Skeletal muscle tissue (tissue), 4 donors: ENCODE measurements around the gene MCEE. TPM values are rescaled to one million over a fixed set of nuclear protein-coding genes. Genes with fewer than 3 reads are reported as not detected.
"Not testable (repeated sequence)": the region's sequence is repeated elsewhere in the genome, so short reads cannot be mapped to it uniquely, and the experiment has no call there.

Experiments
- H3K27ac ChIP-seq: one replicate; pipeline ENCODE4 v1.7.0; 2013; ENCODE audit warnings: mild to moderate bottlenecking, low read depth, low read length, inconsistent platforms
- H3K27me3 ChIP-seq, 3 donors: one replicate each; pipeline ENCODE4 v1.7.0; 2013; ENCODE audit warnings: low read length in 3 of 3; ENCODE audit not compliant: control insufficient read depth in 3 of 3, insufficient read depth in 3 of 3
- H3K36me3 ChIP-seq, 3 donors: one replicate each; pipeline ENCODE4 v1.7.0; 2013; ENCODE audit warnings: low read length in 3 of 3; ENCODE audit not compliant: control insufficient read depth in 3 of 3, insufficient read depth in 3 of 3
- H3K4me1 ChIP-seq, 3 donors: one replicate each; pipeline ENCODE4 v1.7.0; 2013; ENCODE audit warnings: low read length in 3 of 3, mild to moderate bottlenecking in 3 of 3; ENCODE audit not compliant: control insufficient read depth in 3 of 3, insufficient read depth in 3 of 3
- H3K4me3 ChIP-seq, 3 donors: one replicate each; pipeline ENCODE4 v1.7.0; 2013; ENCODE audit warnings: low read length in 3 of 3
- H3K9ac ChIP-seq, 3 donors: one replicate each; pipeline ENCODE4 v1.7.0; 2013; ENCODE audit warnings: low read length in 3 of 3, mild to moderate bottlenecking in 3 of 3, moderate library complexity in 2 of 3, low read depth in 1 of 3
- H3K9me3 ChIP-seq, 3 donors: one replicate each; pipeline ENCODE4 v1.7.0; 2013; ENCODE audit warnings: low read length in 3 of 3; ENCODE audit not compliant: control insufficient read depth in 3 of 3
- total RNA-seq: library from RNA; depleted of rRNA; stranded (reverse); fragments of >200 nt; gene quantifications from one replicate; pipeline ENCODE4 v1.2.3, GENCODE V29; 2014
- donor health status: Osteomylitis.

MCEE gene
- total RNA-seq, 1 donor from 2014 or later = 15.7 TPM

DNA sequence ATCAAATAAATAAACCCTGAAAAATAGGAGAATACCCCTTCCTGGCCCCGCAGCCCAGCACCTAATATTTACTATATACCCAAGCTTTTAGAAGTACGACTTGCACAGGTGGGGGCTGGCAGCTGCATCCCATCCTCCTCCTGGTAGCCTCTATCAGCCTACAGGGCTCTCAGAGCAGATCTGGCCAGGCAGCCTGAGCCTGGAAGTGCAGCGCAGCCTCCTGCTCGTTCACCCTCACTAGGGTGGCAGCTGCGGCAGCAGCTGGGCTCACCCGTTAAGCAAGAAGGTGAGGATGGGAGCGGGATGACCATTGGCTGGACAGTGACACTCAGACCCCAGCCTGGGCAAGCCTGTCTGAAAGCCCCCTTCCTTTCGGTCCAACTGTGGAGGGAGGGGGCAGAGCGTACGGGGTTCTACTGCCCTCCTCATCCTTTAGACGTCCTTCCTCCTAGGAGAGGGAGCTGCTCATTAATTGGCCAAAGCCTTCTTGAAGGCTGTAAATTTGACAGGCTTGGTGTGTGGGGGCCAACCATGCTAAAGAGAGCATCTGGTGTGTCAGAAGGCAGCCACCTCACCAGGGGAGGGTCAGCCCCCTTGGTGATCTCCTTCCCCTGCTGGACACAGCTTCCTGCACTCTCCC lies 23.7 kb upstream of the MCEE start:
- no peaks in the 10 kb centered on the region for H3K27me3 ChIP-seq
- no peak overlapping the region for H3K4me3 ChIP-seq
- H3K9ac ChIP-seq = no peak overlapping the region
- peaks cover 14 to 19% (median 19%) of the 10 kb centered on the region in 3 donors for H3K36me3 ChIP-seq
- H3K4me1 ChIP-seq = peaks cover 2 to 7% (median 4%) of the 10 kb centered on the region in 3 donors
- H3K27ac ChIP-seq = no peak overlapping the region
- H3K9me3 ChIP-seq = no peaks in the 10 kb centered on the region

DNA sequence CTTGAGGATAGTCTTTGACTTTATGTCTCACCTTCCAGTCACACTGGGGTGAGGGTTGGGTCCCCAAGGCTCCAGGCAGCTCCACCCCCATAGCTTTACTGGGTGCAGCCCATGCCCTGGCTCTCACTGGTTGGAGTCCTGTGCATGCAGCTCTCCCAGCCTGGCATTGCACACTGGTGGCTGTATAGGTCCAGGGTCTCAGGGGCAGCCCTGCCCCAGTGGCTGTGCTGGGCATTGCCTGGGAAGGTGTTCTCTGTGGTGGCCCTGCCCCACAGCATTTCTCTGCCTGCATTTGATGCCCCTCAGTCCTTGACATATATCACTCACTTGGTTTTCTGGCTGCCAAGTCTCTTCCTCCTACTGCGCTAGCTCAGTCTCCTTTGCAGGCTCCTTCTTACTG lies 21.6 kb upstream of the MCEE start:
- H3K27me3 ChIP-seq = no peaks in the 10 kb centered on the region
- no peak overlapping the region for H3K9ac ChIP-seq
- peaks cover 22 to 37% (median 28%) of the 10 kb centered on the region in 3 donors for H3K36me3 ChIP-seq
- H3K4me3 ChIP-seq = no peak overlapping the region
- H3K9me3 ChIP-seq = no peaks in the 10 kb centered on the region
- H3K4me1 ChIP-seq = peaks cover 0 to 4% (median 0%) of the 10 kb centered on the region in 3 donors
- no peak overlapping the region for H3K27ac ChIP-seq

DNA sequence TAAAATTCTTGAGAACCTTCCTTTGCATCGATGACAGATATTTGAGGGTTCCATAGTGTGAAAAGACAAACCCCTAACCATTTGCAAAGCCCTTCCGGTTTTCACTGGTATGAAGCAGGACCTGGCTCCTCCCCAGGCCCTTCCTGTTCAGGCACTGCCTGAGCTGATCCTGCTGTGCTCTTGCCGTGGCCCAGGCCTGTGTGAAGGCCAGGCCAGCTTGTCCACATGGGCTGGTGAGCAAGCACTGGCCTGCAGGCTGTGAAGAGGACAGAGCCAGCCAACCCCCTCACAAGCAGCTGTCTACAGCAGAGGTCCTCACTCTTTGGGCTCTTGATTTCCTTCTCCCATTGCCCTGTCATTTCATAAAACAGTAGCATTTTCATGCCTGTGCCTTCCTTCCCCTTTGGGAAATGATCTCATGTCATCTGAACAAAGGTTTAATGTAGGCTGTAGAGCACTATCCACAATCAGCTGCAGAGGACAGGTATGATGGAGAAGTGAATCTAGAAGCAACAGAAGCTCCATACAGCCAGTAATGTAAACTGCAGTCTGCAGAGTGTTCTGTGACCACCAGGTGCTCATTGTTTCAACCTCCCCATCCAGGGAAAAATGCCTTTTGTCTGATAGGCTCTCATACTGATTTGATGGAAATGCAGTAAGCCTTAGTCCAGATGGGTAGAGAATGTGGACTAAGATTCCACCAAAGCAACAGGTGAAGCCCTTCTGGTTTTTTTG lies 20.2 kb upstream of the MCEE start:
- no peaks in the 10 kb centered on the region for H3K27me3 ChIP-seq
- peaks cover 0 to 4% (median 0%) of the 10 kb centered on the region in 3 donors for H3K4me1 ChIP-seq
- H3K27ac ChIP-seq = no peak overlapping the region
- H3K4me3 ChIP-seq = no peak overlapping the region
- H3K36me3 ChIP-seq = peaks cover 30 to 46% (median 36%) of the 10 kb centered on the region in 3 donors
- H3K9ac ChIP-seq = no peak overlapping the region
- H3K9me3 ChIP-seq = no peaks in the 10 kb centered on the region

DNA sequence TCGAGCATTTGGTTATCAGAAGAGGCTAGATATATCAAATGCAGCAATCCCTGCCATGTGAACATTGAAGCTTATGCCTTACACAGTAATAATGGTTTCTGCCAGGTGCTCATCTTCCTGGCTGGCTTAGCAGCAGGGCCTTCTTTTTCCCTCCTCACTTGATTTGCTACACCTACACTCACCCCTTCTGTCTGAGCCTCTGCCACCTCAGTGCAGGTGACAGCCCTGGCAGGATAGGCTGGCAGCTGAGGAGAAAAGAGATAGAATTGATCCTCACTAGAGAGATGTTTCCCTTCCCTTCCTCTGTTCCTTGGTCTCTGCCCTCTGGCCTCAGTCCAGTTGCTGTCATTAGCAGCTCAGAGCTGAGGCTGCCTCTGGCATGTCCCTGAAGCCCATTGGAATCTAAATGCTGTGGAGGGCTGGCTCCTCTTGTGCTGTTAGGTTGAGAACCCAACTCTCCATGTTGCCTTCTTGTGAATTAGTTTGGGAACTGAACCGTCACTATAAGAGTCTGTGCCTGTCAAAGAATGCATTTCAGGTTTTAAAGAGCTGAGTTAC lies 18.6 kb upstream of the MCEE start:
- H3K36me3 ChIP-seq = peaks cover 38 to 56% (median 51%) of the 10 kb centered on the region in 3 donors
- H3K27me3 ChIP-seq = no peaks in the 10 kb centered on the region
- no peak overlapping the region for H3K9ac ChIP-seq
- H3K4me1 ChIP-seq = peaks cover 0 to 9% (median 5%) of the 10 kb centered on the region in 3 donors
- no peak overlapping the region for H3K4me3 ChIP-seq
- no peak overlapping the region for H3K27ac ChIP-seq
- H3K9me3 ChIP-seq = no peaks in the 10 kb centered on the region

DNA sequence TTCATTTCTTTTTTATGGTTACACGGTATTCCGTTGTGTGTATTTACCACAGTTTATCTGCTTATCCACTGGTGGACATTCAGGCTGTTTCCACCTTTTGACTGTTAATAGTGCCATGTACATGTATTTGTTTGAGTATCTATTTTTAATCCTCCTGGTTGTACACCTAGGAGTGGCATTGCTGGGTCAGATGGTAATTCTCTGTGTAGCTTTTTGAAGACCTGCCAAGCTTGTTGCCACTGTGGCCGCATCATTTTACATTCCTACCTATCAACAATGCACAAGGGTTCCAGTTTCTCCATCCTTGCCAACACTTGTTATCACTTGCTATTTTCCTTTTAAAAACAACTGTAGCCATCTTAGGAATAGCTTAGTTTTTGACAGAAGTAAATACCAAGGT lies 13.8 kb upstream of the MCEE start:
- Histone ChIP-seq H3K9ac (no peak overlapping the region), H3K27ac (peak overlapping the region; percentile 46), H3K4me1 (peaks cover 0 to 12% (median 6%) of the 10 kb centered on the region in 3 donors), H3K4me3 (no peak overlapping the region), H3K36me3 (peaks cover 44 to 75% (median 68%) of the 10 kb centered on the region in 3 donors), H3K9me3 (no peaks in the 10 kb centered on the region), H3K27me3 (no peaks in the 10 kb centered on the region)

DNA sequence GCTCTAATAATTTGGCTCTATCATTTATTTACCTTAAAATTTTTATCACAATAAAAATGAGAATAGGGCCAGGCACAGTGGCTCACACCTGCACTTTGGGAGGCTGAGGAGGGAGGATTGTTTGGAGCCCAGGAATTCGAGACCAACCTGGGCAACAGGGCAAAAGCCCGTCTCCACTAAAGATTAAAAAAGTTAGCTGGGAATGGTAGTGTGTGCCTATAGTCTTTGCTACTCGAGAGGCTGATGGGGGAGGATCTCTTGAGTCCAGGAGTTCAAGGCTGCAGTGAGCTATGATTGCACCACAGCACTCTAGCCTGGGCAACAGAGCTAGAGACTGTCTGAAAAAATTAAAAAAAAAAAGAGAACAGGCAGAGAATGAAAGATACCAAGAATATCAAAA lies 6.1 kb upstream of the MCEE start:
- no peak overlapping the region for H3K4me3 ChIP-seq
- H3K9ac ChIP-seq = no peak overlapping the region
- H3K4me1 ChIP-seq = peaks cover 2 to 13% (median 11%) of the 10 kb centered on the region in 3 donors
- no peaks in the 10 kb centered on the region for H3K27me3 ChIP-seq
- no peaks in the 10 kb centered on the region for H3K9me3 ChIP-seq
- no peak overlapping the region for H3K27ac ChIP-seq
- H3K36me3 ChIP-seq = peaks cover 43 to 63% (median 54%) of the 10 kb centered on the region in 3 donors

DNA sequence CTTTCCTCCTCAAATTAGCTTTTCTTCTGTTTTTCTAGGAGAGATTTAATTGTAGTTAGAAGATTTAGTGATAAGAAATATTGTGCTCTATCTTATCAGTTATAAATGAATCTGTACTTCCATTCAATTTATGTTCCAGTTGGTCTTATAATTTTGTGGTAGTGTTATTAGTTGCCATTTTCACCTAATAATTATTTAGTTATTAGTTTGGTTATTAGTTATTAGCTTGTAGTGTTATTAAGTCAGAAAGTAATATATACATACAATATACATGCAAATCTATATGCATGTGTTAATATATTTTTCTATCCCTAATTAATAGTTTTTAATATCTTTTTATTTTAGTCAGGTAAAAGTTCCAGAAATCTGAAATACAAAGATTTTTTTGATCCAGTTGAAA lies 3.6 kb upstream of the MCEE start:
- no peak overlapping the region for H3K4me3 ChIP-seq

DNA sequence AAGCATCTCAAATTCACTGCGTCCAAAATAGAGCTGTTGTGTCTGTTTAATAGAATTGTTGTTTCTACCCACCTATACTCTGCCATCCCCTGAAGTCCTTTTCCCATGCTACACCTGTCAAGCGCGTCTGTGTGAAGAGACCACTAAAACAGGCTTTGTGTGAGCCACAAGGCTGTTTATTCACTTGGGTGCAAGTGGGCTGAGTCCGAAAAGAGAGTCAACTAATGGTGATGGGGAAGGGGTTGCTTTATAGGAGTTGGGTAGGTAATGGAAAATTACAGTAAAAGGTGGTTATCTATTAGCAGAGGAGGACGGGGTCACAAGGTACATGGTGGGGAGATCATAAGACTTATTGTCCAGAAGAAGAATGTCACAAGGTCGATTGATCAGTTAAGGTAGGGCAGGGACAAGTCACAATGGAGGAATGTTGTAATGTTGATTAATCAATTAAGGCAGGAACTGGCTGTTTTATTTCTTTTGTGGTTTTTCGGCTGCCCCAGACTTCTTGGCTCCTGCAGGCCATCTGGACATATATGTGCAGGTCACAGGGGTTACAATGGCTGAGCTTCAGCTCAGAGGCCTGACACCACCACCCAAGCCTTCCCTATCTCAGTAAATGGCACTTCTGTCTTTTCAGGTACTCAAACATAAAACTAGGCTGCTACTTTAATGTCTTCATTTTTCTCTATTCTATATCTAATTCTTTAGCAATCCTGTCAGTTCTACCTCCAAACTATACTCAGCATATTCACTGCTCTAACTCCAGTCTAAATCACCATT lies 1.5 kb upstream of the MCEE start:
- H3K4me3 ChIP-seq = peak overlapping the region; percentile 96 to 98 (median 98)
- peak overlapping the region; percentile 91 for H3K27ac ChIP-seq
- peaks cover 10 to 23% (median 20%) of the 10 kb centered on the region in 3 donors for H3K36me3 ChIP-seq
- H3K9me3 ChIP-seq, H3K27me3 ChIP-seq: not testable (repeated sequence)
- peaks cover 9 to 28% (median 15%) of the 10 kb centered on the region in 3 donors for H3K4me1 ChIP-seq
- peak overlapping the region; percentile 85 to 98 (median 97) for H3K9ac ChIP-seq

More for the DNA sequence above, 3.6 kb upstream of the MCEE start:
- Histone ChIP-seq H3K27ac (no peak overlapping the region), H3K9ac (no peak overlapping the region), H3K9me3 (no peaks in the 10 kb centered on the region), H3K36me3 (peaks cover 24 to 40% (median 31%) of the 10 kb centered on the region in 3 donors), H3K4me1 (peaks cover 4 to 28% (median 12%) of the 10 kb centered on the region in 3 donors), H3K27me3 (no peaks in the 10 kb centered on the region)

DNA sequence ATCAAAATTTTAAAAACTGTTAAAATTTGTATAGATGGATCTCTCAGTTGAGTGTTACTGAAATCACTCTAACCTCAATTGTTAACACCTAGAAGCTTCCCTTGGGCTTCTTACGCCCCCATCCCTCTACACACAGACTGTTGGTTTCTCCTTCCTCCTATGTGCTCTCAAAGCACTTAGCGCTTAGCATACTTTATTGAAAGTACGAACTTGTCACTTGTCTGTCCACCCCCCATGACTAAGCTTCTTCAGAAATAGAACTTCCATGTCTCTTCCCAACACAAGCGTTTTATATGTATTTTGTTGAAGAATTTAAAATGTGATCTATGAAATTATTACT lies 846 bp upstream of the MCEE start:
- Histone ChIP-seq H3K9ac (peak overlapping the region; percentile 85 to 98 (median 97)), H3K4me1 (peaks cover 9 to 28% (median 15%) of the 10 kb centered on the region in 3 donors), H3K36me3 (peaks cover 8 to 16% (median 15%) of the 10 kb centered on the region in 3 donors), H3K27ac (peak overlapping the region; percentile 91), H3K27me3 (no peaks in the 10 kb centered on the region), H3K4me3 (peak overlapping the region; percentile 96 to 98 (median 98)), H3K9me3 (no peaks in the 10 kb centered on the region)
